Measurements from ENCODE around the gene AATK. TPM values are rescaled to one million over a fixed set of nuclear protein-coding genes. Genes with fewer than 3 reads are reported as not detected.

AATK gene
- total and polyA plus RNA-seq, 9 of the 15 experiments (the other 6 are each of a cell fraction or from before 2014, with no cell fraction given): 0.11 to 0.55 (median 0.38) TPM; not detected in 5

GRCh38 chr17:81193051-81193410 lies 27.0 kb upstream of the AATK start (continued):
- TF ChIP-seq PML (IDR thresholded peaks at IDR 0.05; ENCODE audit: low read length): no peak
- no peak for TF ChIP-seq ZNF77 (CRISPR knock-in tag; IDR thresholded peaks at IDR 0.05)
- TF ChIP-seq ERF (CRISPR knock-in tag; IDR thresholded peaks at IDR 0.05): no peak
- TF ChIP-seq FOXP1 (CRISPR knock-in tag; IDR thresholded peaks at IDR 0.05): no peak
- TF ChIP-seq ZNF507 (tag; conservative IDR thresholded peaks at IDR 0.05): no peak
- TF ChIP-seq ZFP36 (IDR thresholded peaks at IDR 0.05; ENCODE audit: low read depth, low read length, partially characterized antibody): no peak
- TF ChIP-seq FOXK2 (conservative IDR thresholded peaks at IDR 0.05 in 1 of 2, IDR thresholded peaks at IDR 0.05 in 1 of 2; ENCODE audit: low read depth in 2 of 2): no peak
- no peak for TF ChIP-seq ZZZ3 (IDR thresholded peaks at IDR 0.05)

GRCh38 chr17:81192386-81193050 lies 26.5 kb upstream of the AATK start:
- Histone ChIP-seq H3K9ac (ENCODE audit: insufficient read depth in 1 of 2, low read depth in 2 of 2, low read length in 2 of 2) (no peak overlapping the region; a peak in 1 of 4 replicates), H3K79me2 (ENCODE audit: control insufficient read depth, insufficient read depth, low read length) (no peaks in the 10 kb centered on the region), H2AFZ (ENCODE audit: low read depth, low read length) (no peak overlapping the region), H3K27ac (ENCODE audit: extremely low read depth, low read depth, low read length) (no peak overlapping the region), H4K20me1 (replicated peaks; ENCODE audit: control insufficient read depth, insufficient read depth, low read length) (no peaks in the 10 kb centered on the region), H3K9me3 (replicated peaks; ENCODE audit: control insufficient read depth, insufficient read depth, low read depth, low read length) (no peaks in the 10 kb centered on the region), H3K4me2 (ENCODE audit: insufficient read depth, low read length) (no peak overlapping the region), H3K27me3 (ENCODE audit: control insufficient read depth in 2 of 2, insufficient read depth in 2 of 2, low read length in 2 of 2) (no peaks in the 10 kb centered on the region), H3K4me1 (replicated peaks in 1 of 2; ENCODE audit: control insufficient read depth in 2 of 2, insufficient read depth in 2 of 2, low read length in 2 of 2) (peaks cover 10 to 76% of the 10 kb centered on the region in 2 experiments), H3K36me3 (ENCODE audit: control insufficient read depth, insufficient read depth, low read length) (peaks cover 2% of the 10 kb centered on the region; the same call in 1 of the 3 replicates), H3K9me1 (ENCODE audit: control insufficient read depth, insufficient read depth, low read length) (no peaks in the 10 kb centered on the region), H3K4me3 (no peak overlapping the region)
- BruUV-seq (replicated peaks): no TSS peak
- FAIRE-seq: no peak
- ChIA-PET CTCF (ENCODE audit: low intra/inter-chr PET ratio) (no interaction called here), POLR2A (no interaction called here)
- intact Hi-C loops (cut with micrococcal nuclease) (no loop called here), in situ Hi-C loops (cut with MboI) (no loop called here)
- TF ChIP-seq TAF1 (IDR thresholded peaks at IDR 0.05; ENCODE audit: control insufficient read depth, extremely low read depth, insufficient read depth, low read length, severe bottlenecking): no peak
- no peak for TF ChIP-seq ZNF518B (CRISPR knock-in tag; IDR thresholded peaks at IDR 0.05)
- TF ChIP-seq SIRT6 (IDR thresholded peaks at IDR 0.05; ENCODE audit: low read depth, low read length): no peak
- TF ChIP-seq ZSCAN29 (IDR thresholded peaks at IDR 0.05): no peak
- TF ChIP-seq FOXJ2 (tag; IDR thresholded peaks at IDR 0.05): no peak
- whole genome bisulfite sequencing (ENCODE audit: insufficient coverage, low coverage, missing lambda C conversion rate): 82% methylated on average over 15 of the region's 34 CpGs
- DNase-seq (ENCODE audit: extremely low read depth in 1 of 4, low spot score in 3 of 4): no peak
- no peak for ATAC-seq
